NCI-H2107 (cell line): ENCODE data around the gene JARID2.

ENCODE experiments used
- DNase-seq: peaks from one replicate; lab custom pipeline; 2025; lab: John Stamatoyannopoulos, UW

JARID2 gene

DNA sequence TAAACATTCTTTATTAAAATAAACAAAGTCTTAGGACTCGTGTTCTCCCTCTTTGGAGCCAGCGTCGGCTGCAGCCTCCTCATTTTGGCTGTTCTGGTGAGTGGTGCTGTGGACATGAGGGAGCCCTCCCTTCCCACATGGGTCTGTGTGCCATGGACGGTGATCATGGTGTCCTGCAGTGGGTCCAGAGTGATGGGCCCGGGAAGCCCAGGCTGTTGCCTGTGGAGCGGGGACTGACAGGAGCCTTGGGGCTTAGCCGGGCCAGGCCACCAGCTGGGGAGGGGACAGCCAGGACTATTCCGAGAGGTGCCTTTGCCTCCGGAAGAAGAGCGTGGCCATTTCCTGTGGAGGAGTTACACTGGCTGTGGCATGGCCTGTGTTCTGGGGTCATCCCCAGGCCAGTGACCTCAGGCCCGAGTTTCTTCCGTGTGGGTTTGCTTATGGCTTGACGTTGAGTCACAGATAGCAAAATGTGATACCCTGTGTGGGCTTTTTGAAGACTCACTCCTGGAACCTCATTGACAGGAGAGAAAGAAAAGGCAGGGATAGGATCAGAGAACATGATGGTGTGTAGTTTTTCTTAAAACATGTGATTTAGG is 263.6 kb downstream of the JARID2 start:
- DNase-seq: no peak

DNA sequence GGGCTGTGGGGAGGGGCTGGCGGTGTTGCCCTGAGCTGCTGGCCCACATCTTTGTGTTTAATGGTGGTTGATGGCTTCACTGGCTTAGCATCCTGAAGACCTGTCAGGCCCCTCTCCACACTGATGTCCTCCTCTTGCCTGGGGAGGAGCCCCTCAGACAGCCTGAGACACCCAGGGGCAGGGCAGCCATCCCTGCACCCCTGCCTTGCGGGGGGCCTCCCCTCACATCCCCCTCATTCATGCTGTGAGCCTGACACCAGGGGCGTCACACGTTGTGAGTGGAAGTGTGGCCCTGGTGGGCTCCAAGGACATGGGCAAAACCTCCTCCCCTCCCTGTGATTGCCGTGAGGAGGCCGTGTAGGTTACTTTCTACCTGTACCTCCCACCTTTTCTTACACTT is 264.3 kb downstream of the JARID2 start:
- no peak for DNase-seq

- DNase-seq: no peak
Measured at GRCh38 chr6:15510536-15511247, 264.8 kb downstream of the JARID2 start.

DNA sequence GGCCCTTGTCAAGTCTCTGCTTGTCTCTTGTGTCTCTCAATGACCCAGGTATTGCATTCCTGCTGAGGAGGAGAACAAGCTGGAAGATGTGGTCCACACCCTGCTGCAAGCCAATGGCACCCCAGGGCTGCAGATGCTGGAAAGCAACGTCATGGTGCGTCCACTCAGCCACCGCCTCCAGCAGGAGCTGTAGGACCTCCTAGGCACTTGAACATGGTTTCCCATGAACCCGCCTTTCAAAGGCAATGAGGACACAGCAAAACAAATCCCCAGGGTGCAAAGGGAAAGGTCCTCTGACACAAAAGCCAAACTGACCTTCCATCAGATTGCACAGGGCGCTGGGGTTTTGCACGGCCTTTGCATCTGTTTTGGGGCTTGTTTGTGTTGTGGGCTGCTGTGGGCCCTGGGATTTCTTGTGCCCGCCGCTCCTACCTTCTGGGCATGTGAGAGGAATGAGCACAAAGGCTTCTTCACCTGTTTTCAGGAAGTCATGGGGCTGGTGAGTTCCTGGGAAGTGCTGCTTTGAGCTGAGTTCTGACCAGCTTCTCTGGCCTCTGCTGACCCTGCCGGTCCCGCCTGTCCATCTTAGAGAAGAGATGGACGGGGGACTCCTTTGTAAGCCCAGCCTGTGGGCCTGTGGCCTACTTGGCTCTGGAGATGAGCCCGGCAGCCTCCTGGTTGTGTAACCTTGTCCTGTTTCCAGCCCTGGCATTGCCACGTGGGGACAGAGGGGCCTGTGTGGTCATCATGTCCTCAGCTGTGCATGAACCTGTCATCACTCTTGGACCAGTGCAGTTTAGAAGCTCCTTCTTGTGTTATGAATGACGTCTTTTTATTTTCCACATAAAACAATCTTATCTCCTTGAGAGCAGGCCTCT is 265.6 kb downstream of the JARID2 start:
- DNase-seq: no peak

- no peak for DNase-seq
Measured at GRCh38 chr6:15512126-15512525, 266.3 kb downstream of the JARID2 start.

DNA sequence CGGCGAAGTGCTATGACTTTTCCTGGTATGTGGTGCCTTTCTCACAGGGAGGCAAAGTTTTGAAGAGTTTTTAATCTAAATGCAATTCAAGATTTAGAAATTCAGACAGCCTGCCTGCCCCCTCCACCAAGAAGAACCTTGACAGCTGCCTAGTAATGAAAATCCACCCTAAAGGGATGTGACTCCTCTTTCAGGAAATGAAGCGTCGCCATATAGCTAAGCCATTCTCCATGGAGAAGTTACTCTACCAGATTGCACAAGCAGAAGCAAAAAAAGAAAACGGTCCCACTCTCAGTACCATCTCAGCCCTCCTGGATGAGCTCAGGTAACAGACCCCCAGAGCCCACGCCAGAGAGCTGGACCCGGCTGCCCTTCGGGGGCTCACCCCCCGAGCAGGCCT is 266.9 kb downstream of the JARID2 start:
- DNase-seq: no peak

DNA sequence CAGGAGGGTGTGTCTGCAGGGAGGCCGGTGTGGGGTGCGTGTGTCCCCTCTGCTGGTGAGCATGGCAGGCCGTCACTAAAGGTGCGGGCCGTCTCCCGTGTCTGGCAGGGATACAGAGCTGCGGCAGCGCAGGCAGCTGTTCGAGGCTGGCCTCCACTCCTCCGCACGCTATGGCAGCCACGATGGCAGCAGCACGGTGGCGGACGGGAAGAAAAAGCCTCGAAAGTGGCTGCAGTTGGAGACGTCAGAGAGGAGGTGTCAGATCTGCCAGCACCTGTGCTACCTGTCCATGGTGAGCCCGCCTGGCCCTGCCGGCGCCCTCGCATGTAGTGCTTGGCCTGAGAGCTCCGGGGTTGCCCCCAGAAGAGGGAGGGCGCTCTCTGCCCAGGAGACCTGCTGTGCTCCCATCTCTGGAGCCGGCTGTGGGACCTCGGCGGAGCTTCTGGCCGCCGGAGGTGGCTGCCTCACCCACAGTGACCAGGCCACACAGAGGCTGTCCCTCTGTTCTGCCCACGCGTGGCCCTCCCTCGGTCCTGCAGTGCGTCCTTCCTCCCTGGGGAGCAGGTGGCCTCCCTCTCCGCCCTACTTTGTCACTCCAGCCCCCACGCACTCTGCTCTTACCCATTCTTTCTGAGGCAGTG is 267.4 kb downstream of the JARID2 start:
- DNase-seq: no peak

- DNase-seq: no peak
Measured at GRCh38 chr6:15513801-15514711, 268.2 kb downstream of the JARID2 start.

GRCh38 chr6:15515226-15515625 is 269.4 kb downstream of the JARID2 start:
- DNase-seq: no peak

DNA sequence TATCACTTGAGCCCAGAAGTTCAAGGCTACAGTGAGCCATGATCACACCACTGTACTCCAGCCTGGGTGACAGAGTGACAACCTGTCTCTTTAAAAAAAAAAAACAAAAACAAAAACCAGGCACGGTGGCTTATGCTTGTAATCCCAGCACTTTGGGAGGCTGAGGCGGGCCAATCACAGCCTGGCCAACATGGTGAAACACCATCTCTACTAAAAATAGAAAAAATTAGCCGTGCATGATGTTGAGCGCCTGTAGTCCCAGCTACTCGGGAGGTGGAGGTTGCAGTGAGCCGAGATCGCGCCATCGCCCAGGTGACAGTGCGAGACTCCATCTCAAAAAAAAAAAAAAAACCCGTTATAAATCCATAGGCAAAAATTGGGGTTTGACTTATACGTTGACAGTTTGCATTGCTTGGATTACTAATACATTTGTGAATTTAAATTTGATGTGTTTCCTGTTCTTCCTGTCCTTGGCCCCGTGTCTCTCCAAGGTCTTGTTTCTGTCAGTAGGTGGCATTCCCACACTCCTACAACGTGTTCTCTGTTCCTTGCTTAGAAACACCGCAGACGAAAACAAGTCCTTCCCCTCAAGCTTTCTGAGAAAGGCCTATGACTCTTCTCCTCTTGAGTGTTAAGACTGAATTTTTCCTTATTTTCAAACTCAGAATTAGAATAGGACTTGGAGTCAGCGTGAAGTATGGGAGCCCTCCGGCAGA is 269.9 kb downstream of the JARID2 start:
- no peak for DNase-seq

GRCh38 chr6:15516378-15516777 is 270.5 kb downstream of the JARID2 start:
- no peak for DNase-seq

DNA sequence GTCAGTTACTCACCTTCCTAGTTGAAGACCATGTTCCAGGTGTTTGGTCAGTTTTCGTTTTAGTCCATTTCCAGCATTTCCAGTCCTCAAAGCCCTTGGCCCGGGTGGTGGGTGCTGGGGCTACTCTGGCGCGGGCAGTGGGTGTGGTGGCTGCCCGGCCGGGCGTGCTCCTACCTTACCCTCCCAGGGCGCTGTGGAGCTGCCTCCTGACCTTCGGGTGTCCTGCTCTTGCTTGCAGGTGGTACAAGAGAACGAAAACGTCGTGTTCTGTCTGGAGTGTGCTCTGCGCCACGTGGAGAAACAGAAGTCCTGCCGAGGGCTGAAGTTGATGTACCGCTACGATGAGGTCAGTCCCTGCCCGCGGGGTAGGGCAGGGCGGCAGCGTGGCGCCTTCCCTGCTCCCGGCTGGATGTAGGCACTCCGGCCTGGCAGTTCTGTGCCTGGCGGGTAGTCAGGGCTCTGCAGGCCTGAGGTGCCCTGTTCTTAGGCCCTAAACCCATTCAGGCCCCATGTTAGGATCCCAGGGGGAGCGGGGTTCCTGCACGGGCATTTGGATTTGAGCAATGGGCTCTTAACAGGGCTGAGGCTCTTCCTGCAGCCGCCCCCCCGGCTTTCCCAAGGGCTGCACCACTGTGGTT is 271.2 kb downstream of the JARID2 start:
- no peak for DNase-seq

GRCh38 chr6:15517600-15517999 is 271.7 kb downstream of the JARID2 start:
- DNase-seq: no peak

DNA sequence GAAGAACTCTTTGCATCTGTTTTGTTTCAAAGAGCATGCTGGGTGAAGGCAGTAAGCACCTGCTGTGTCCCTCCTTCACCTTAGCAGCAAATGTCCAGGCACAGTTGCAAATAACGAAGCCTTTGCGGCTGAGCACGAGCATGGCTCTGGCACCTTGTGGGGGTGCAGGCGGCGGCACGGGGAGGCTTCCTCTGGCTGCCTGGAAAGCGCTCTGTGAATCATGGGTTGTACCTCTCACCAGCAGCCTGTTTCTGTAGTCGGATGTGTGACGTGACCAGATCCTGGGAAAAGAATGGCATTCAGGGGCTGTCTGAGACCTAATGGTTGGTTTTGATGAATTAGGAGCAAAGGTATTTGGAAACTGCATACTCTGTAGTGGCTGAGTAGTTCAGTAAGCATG is 272.2 kb downstream of the JARID2 start:
- DNase-seq: no peak

GRCh38 chr6:15518878-15519277 is 273.0 kb downstream of the JARID2 start:
- no peak for DNase-seq

- DNase-seq: no peak
Measured at GRCh38 chr6:15519681-15520080, 273.8 kb downstream of the JARID2 start.

DNA sequence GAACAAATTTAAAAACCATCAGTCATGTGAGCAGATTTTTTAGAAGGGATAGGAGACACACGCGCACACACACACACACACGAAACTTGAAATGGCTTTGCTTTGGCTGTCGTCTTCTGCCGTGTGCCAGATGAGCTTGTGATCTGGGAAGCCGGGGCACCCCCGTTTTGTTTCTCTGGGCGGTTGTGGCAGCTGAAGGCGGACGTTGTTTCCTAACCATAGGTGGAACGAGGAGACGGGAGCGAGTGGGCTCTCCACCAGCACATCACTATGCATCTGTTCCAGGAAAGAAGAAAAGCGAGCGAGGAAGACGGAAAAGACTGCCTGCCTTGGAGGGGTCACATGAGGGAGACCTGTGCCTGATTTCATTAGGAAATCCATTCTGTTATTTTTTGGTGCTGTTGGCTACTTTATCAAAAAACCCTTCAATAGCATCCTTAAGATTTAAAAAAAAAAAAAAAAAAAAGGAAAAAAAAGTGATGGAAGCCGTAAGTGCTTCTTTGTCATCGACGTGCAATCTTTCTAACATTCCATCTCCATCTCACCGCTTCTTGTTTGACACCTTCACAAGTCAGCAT is 274.8 kb downstream of the JARID2 start:
- DNase-seq: no peak

DNA sequence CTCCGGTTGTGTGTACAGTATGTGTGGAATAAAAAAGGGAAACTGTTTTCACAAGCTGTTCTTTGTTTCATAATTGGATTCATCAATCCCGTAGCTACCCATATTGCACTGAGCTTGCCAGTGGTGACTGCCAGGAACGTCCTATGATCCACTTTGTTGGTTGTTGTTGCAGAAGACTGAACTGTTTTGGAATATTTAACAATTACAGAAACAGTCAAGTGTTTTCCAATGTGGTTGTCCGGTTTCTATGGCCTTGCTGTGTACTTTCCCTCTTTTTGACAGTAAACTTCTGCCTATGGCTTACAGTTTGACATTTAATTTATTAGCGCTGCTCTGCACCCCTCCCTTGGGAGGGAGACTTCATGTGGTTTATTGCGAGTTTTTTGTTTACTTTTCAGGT is 275.7 kb downstream of the JARID2 start:
- no peak for DNase-seq

GRCh38 chr6:15522026-15522425 is 276.2 kb downstream of the JARID2 start:
- DNase-seq: no peak

DNA sequence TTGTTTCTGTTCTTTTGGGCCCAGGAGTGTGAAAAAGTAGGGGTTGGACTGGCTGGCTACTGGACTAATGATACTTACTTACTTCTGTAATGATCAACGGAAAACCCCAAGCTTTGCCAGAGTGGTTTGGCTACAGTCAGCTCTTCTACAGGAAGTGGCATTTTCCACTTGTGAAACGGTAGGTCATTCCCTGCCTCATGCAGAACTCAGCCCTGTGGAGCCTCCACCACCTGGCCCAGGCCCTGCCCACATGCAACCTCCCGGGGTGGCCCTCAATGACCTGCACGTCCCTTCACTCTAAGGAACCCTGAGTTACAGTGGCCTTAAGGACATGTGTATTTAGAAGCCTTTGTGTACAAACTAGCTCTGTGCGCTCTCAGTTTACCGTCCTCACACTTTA is 276.6 kb downstream of the JARID2 start:
- no peak for DNase-seq
